HEK293 (cell line): ENCODE results near the gene EGFLAM.
A peak's percentile ranks its signal among the peaks of the same experiment; 100 is the strongest.
"Not testable (repeated sequence)": the region's sequence is repeated elsewhere in the genome, so short reads cannot be mapped to it uniquely, and the experiment has no call there.

Experiments
- CTCF ChIA-PET: fragments of 350-600 bp; formaldehyde crosslinking; extraction: SDS; loops from one replicate; lab custom pipeline; 2021; ENCODE audit warnings: antibody characterized with exemption; lab: Yijun Ruan, JAX
- POLR2A ChIA-PET: fragments of 300-600 bp; formaldehyde crosslinking; extraction: SDS; loops from one replicate; lab custom pipeline; 2020; ENCODE audit warnings: antibody characterized with exemption, inconsistent platforms; lab: Yijun Ruan, JAX
- H3K27ac ChIP-seq: fragments of 200-500 bp; sonication (Bioruptor generic); 2 replicates; pipeline ENCODE4 v1.5.1; 2014; ENCODE audit warnings: low read depth, low read length, control low read depth, inconsistent platforms; ENCODE audit errors: extremely low read depth
- H3K36me3 ChIP-seq, 2 experiments: fragments of 200-500 bp in 1 of 2; sonication (Bioruptor generic) in 1 of 2; 1 replicate in 1 of 2; 2 replicates in 1 of 2; pipeline ENCODE4 v1.5.1; 2014 to 2017; ENCODE audit warnings: inconsistent platforms in 2 of 2, low read length in 2 of 2; ENCODE audit not compliant: control insufficient read depth in 2 of 2, insufficient read depth in 1 of 2
- H3K4me1 ChIP-seq: fragments of 200-500 bp; sonication (Bioruptor generic); 2 replicates; pipeline ENCODE4 v1.5.1; 2014; ENCODE audit warnings: mild to moderate bottlenecking, low read length, inconsistent platforms; ENCODE audit not compliant: control insufficient read depth, insufficient read depth
- H3K4me3 ChIP-seq: 2 replicates; pipeline ENCODE4 v1.5.1; 2011; ENCODE audit warnings: low read depth, mild to moderate bottlenecking, control low read depth, low read length, moderate library complexity
- H3K9me3 ChIP-seq: fragments of 200-500 bp; sonication (Bioruptor generic); 2 replicates; pipeline ENCODE4 v1.5.1; 2014; ENCODE audit warnings: low read depth, low read length, inconsistent platforms; ENCODE audit not compliant: control insufficient read depth, insufficient read depth
- EGR2 ChIP-seq: fragments of 450-650 bp; formaldehyde crosslinking; IDR thresholded peaks from 2 replicates; pipeline ENCODE4 v1.5.1; 2016; ENCODE audit warnings: low read depth, missing biosample characterization, missing genetic modification characterization
- GLIS1 ChIP-seq: fragments of 450-650 bp; formaldehyde crosslinking; IDR thresholded peaks from 2 replicates; pipeline ENCODE4 v1.5.1; 2016; ENCODE audit warnings: missing biosample characterization, missing genetic modification characterization
- GLIS2 ChIP-seq: fragments of 450-650 bp; formaldehyde crosslinking; IDR thresholded peaks from 2 replicates; pipeline ENCODE4 v1.5.1; 2016; ENCODE audit warnings: missing biosample characterization, missing genetic modification characterization
- HOXA7 ChIP-seq: sonication (generic); formaldehyde crosslinking; IDR thresholded peaks from 2 replicates; pipeline ENCODE4 v1.8.1; 2022; ENCODE audit warnings: missing genetic modification reagents, borderline replicate concordance
- MZF1 ChIP-seq: fragments of 450-650 bp; formaldehyde crosslinking; IDR thresholded peaks from 2 replicates; pipeline ENCODE4 v1.5.1; 2017; ENCODE audit warnings: missing biosample characterization, missing genetic modification characterization, borderline replicate concordance
- PRDM2 ChIP-seq: fragments of 450-650 bp; formaldehyde crosslinking; IDR thresholded peaks from 2 replicates; pipeline ENCODE4 v1.5.1; 2016; ENCODE audit warnings: missing biosample characterization, missing genetic modification characterization, borderline replicate concordance
- SCRT2 ChIP-seq: fragments of 450-650 bp; formaldehyde crosslinking; IDR thresholded peaks from 2 replicates; pipeline ENCODE4 v1.5.1; 2016; ENCODE audit warnings: missing biosample characterization, missing genetic modification characterization
- SETDB1 ChIP-seq: IDR thresholded peaks from one replicate; pipeline ENCODE4 v1.6.1; 2017; ENCODE audit warnings: mild to moderate bottlenecking, low read length, moderate library complexity, mixed read lengths; ENCODE audit not compliant: insufficient read length
- YY1 ChIP-seq: fragments of 450-650 bp; formaldehyde crosslinking; IDR thresholded peaks from 2 replicates; pipeline ENCODE4 v1.5.1; 2018; ENCODE audit warnings: missing biosample characterization, missing genetic modification characterization
- ZBTB44 ChIP-seq: fragments of 450-650 bp; IDR thresholded peaks from 2 replicates; pipeline ENCODE4 v1.5.1; 2018; ENCODE audit warnings: missing biosample characterization, mild to moderate bottlenecking, missing genetic modification characterization
- ZFHX2 ChIP-seq: fragments of 450-650 bp; formaldehyde crosslinking; conservative IDR thresholded peaks from 2 replicates; pipeline ENCODE4 v1.5.1; 2016; ENCODE audit warnings: missing biosample characterization, missing genetic modification characterization
- ZNF335 ChIP-seq: fragments of 450-650 bp; formaldehyde crosslinking; conservative IDR thresholded peaks from 2 replicates; pipeline ENCODE4 v1.5.1; 2016; ENCODE audit warnings: missing biosample characterization, missing genetic modification characterization
- ZNF341 ChIP-seq: fragments of 450-650 bp; formaldehyde crosslinking; IDR thresholded peaks from 2 replicates; pipeline ENCODE4; 2016; ENCODE audit warnings: low read depth, missing biosample characterization, missing genetic modification characterization
- ZNF501 ChIP-seq: fragments of 450-650 bp; formaldehyde crosslinking; IDR thresholded peaks from 2 replicates; pipeline ENCODE4 v1.5.1; 2016; ENCODE audit warnings: missing biosample characterization, missing genetic modification characterization
- ZNF513 ChIP-seq: fragments of 450-650 bp; IDR thresholded peaks from 2 replicates; pipeline ENCODE4 v1.5.1; 2018; ENCODE audit warnings: missing biosample characterization, missing genetic modification characterization
- ZNF571 ChIP-seq: fragments of 450-650 bp; formaldehyde crosslinking; IDR thresholded peaks from 2 replicates; pipeline ENCODE4 v1.5.0; 2017; ENCODE audit warnings: missing biosample characterization, missing genetic modification characterization
- ZNF621 ChIP-seq: fragments of 450-650 bp; formaldehyde crosslinking; IDR thresholded peaks from 2 replicates; pipeline ENCODE4 v1.5.1; 2017; ENCODE audit warnings: missing biosample characterization, missing genetic modification characterization
- ZNF707 ChIP-seq: fragments of 450-650 bp; formaldehyde crosslinking; IDR thresholded peaks from 2 replicates; pipeline ENCODE4 v1.5.1; 2016; ENCODE audit warnings: missing biosample characterization, missing genetic modification characterization
- ZSCAN30 ChIP-seq: fragments of 450-650 bp; IDR thresholded peaks from 2 replicates; pipeline ENCODE4 v1.5.1; 2018; ENCODE audit warnings: missing biosample characterization, mild to moderate bottlenecking, missing genetic modification characterization, moderate library complexity
- ZXDB ChIP-seq: fragments of 450-650 bp; formaldehyde crosslinking; IDR thresholded peaks from 2 replicates; pipeline ENCODE4 v1.5.1; 2016; ENCODE audit warnings: missing biosample characterization, missing genetic modification characterization

Gene EGFLAM

GRCh38 chr5:38415772-38416171 is 157.4 kb downstream of the EGFLAM start:
- CTCF ChIA-PET, result interaction anchor here (0.6 to 9.0 kb wide), 8 partner anchors 9 to 812 kb away, joined by 3 to 163 read pairs (median 3); no protein-coding TSS in a partner anchor
- peak overlapping the region; percentile 21; the same call in 1 of the 2 replicates for H3K27ac ChIP-seq
- H3K36me3 ChIP-seq, POLR2A ChIA-PET, H3K4me3 ChIP-seq, H3K9me3 ChIP-seq: not testable (repeated sequence)
- TF ChIP-seq EGR2 (tag by site-specific recombination) (peak; percentile 56; the same call in 1 of the 2 replicates), GLIS1 (tag by site-specific recombination) (peak; percentile 66), ZFHX2 (tag by site-specific recombination) (peak; percentile 78), GLIS2 (tag by site-specific recombination) (0 out of 2 replicates have a peak, but pooled peaks have one; percentile 17)
- H3K4me1 ChIP-seq, result peaks cover 14% of the 10 kb centered on the region

- Histone ChIP-seq H3K36me3 (no peaks in the 10 kb centered on the region), H3K4me3 (no peak overlapping the region), H3K27ac (no peak overlapping the region), H3K9me3 (no peaks in the 10 kb centered on the region), H3K4me1 (peaks cover 14% of the 10 kb centered on the region)
- ChIA-PET POLR2A (interaction anchor here (0.6 kb wide), 1 partner anchor 1202 kb away, joined by 5 read pairs; no protein-coding TSS in a partner anchor), CTCF (interaction anchor here (0.7 to 9.0 kb wide), 6 partner anchors 24 to 663 kb away, joined by 3 to 163 read pairs (median 3); no protein-coding TSS in a partner anchor)
- no peak for TF ChIP-seq ZSCAN30
- peak; percentile 44 for TF ChIP-seq ZNF341 (tag by site-specific recombination)
- no peak for TF ChIP-seq MZF1 (tag by site-specific recombination)
- no peak for TF ChIP-seq ZNF501 (tag by site-specific recombination)
- TF ChIP-seq SETDB1, result no peak
- TF ChIP-seq SCRT2 (tag by site-specific recombination), result peak; percentile 47; the same call in 1 of the 2 replicates
These were observed 159.3 kb downstream of the EGFLAM start for GRCh38 chr5:38417658-38418017.

- no peak overlapping the region for H3K4me3 ChIP-seq
- CTCF ChIA-PET, result interaction anchor here (0.6 to 9.0 kb wide), 72 partner anchors 9 to 862 kb away, joined by 3 to 163 read pairs (median 4); partner anchors contain the start of gene LIFR
- no peaks in the 10 kb centered on the region for H3K9me3 ChIP-seq
- no peak overlapping the region for H3K27ac ChIP-seq
- TF ChIP-seq YY1 (tag by site-specific recombination) (no peak), PRDM2 (tag by site-specific recombination) (no peak), ZBTB44 (tag by site-specific recombination) (no peak), HOXA7 (CRISPR knock-in tag) (no peak), ZNF513 (tag by site-specific recombination) (no peak), ZNF707 (no peak), ZXDB (tag by site-specific recombination) (no peak), ZNF571 (tag by site-specific recombination) (no peak), ZNF621 (tag by site-specific recombination) (no peak), ZNF335 (no peak)
- peaks cover 14% of the 10 kb centered on the region for H3K4me1 ChIP-seq
- no peaks in the 10 kb centered on the region for H3K36me3 ChIP-seq
- POLR2A ChIA-PET, result interaction anchor here (1.9 kb wide), 1 partner anchor 21 kb away, joined by 9 read pairs; no protein-coding TSS in a partner anchor
These were observed 161.9 kb downstream of the EGFLAM start for GRCh38 chr5:38420246-38420645.
